GM12892 (cell line): ENCODE data around the gene SORCS1.

Source experiments
- DNase-seq: peaks from one replicate; pipeline ENCODE4 v3.0.0; 2011; ENCODE audit not compliant: insufficient read length
- FAIRE-seq: peaks from 2 replicates; lab custom pipeline; 2011; peaks lifted over from hg19 to GRCh38; lab: Jason Lieb, UNC
- POLR2A ChIP-seq: IDR thresholded peaks from 2 replicates; pipeline ENCODE4 v1.6.1; 2011; ENCODE audit warnings: low read depth, low read length, control low read depth
- POLR2AphosphoS5 ChIP-seq: IDR thresholded peaks from 2 replicates; pipeline ENCODE4 v1.6.1; 2011; ENCODE audit warnings: low read depth, low read length, control low read depth
- TAF1 ChIP-seq: IDR thresholded peaks from 2 replicates; pipeline ENCODE4 v1.6.1; 2011; ENCODE audit warnings: low read depth, mild to moderate bottlenecking, control low read depth, low read length, borderline replicate concordance

The SORCS1 gene

GRCh38 chr10:107103174-107104025 is 61.1 kb downstream of the SORCS1 start:
- DNase-seq, result no peak
- no peak for FAIRE-seq
- TF ChIP-seq POLR2AphosphoS5, result no peak
- no peak for TF ChIP-seq POLR2A
- no peak for TF ChIP-seq TAF1

- TF ChIP-seq TAF1 (no peak), POLR2AphosphoS5 (no peak), POLR2A (no peak)
- DNase-seq, result no peak
- no peak for FAIRE-seq
Measured at GRCh38 chr10:107098326-107098725, 66.2 kb downstream of the SORCS1 start.

DNA sequence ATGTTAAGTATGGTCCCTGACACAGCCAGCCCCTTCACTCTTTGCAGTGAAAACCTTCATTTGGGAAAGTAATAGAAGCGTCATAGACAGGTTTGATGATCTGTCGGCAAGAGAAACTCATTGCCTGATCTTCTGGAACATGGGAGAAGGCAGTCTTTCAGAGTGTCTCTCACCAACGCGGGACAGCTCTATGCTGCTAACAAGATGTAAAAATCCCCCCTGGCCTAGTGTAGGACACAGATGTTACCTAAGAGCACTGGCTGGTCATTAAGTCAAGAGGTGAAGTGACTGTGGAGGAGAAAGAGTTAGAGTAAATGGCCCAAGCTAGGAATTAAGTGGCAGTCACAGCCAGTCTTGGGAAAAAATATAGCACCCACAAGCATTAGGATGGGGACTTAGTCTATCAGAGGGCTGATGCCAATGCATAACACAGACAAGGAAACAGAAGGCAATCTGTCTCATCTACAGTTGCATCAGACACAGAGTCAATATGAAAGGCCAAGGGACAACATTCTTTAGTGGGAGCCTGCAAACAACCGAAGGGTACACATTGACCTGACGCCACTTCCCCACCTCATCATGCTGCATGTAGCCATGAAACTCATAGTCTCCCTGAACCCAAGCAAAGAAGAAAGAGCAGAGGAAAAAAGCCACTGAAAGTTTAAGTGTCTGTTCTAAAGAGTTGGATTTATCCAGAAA is 69.5 kb downstream of the SORCS1 start:
- DNase-seq (no peak), FAIRE-seq (no peak)
- TF ChIP-seq TAF1 (no peak), POLR2AphosphoS5 (no peak), POLR2A (no peak)

DNA sequence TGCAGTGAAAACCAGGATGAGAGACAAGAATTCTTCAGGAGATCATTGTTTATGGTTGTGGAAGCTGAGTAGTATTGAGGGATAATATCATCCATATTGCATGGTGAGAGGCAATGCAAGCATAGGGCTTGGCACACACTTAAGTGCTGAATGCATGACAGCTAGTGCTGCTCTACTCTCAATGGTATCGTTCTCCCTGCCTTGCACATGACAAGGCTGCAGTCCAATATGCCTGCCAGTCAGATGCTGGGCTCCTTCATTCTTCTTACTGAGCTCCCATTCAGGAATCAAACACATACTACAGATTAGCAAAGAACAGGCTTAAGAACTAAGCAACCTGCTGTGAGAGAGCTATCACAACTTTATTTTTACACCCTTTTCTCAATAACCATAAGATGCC is 72.2 kb downstream of the SORCS1 start:
- FAIRE-seq (no peak), DNase-seq (no peak)
- no peak for TF ChIP-seq POLR2AphosphoS5
- TF ChIP-seq POLR2A, result no peak

- DNase-seq (no peak), FAIRE-seq (no peak)
- TF ChIP-seq POLR2AphosphoS5, result no peak
- TF ChIP-seq TAF1, result no peak
- TF ChIP-seq POLR2A, result no peak
Measured at GRCh38 chr10:107091126-107091525, 73.4 kb downstream of the SORCS1 start.

GRCh38 chr10:107085665-107086525 is 78.6 kb downstream of the SORCS1 start:
- FAIRE-seq, result no peak
- TF ChIP-seq POLR2AphosphoS5 (no peak), TAF1 (no peak), POLR2A (no peak)

DNA sequence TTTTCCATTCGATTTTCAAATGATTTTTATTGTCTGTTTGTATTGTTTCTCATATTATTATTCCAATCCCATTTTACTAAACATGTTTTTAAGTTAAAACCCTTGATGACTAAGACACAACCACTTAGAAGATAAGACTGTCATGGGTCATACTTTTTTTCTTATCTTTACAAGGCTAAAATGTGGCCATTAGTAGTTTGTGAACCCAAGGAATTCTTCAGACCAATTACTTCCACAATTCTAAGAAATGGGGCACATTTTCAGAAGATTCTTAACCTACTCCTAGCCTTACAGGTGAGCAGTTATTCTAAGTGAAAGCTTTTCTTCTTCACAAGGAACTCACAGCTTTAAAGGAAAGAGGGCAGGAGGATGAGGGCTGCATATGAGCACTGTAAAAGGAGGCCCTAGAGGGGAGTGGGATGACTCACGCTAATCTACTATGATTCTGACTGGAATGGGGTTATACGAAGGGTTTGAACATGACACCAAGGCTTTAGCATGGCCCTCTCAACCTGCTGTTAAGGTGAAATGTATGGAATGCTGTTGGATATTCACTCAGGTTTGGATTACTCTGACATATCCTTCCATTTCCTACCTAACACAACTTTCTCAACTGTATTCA is 81.0 kb downstream of the SORCS1 start:
- no peak for FAIRE-seq
- TF ChIP-seq POLR2AphosphoS5 (no peak), POLR2A (no peak), TAF1 (no peak)
- no peak for DNase-seq

More at GRCh38 chr10:107085665-107086525, 78.6 kb downstream of the SORCS1 start:
- DNase-seq, result no peak

- FAIRE-seq (no peak), DNase-seq (no peak)
- no peak for TF ChIP-seq TAF1
- TF ChIP-seq POLR2A, result no peak
- TF ChIP-seq POLR2AphosphoS5, result no peak
Measured at GRCh38 chr10:107081644-107082043, 82.9 kb downstream of the SORCS1 start.

DNA sequence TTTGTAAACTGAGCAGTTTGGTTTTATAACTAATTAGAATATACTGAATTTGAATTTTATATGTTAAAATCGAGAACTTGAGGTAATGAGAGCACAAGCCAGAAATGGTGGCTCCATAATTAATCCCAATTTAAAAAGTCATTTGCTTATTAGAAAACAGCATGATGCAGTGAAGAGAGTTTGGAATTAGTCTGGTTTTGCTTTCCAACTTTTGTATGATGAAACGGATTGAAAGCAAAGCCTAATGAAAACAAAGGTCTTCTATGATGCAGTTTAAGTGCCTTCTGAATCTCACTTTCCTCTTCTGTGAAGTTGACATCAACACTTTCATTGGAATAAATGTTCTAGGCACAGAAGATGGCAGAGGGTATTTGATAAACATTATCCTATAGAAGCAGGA is 89.4 kb downstream of the SORCS1 start:
- no peak for FAIRE-seq
- DNase-seq, result no peak
- TF ChIP-seq POLR2A, result no peak
- TF ChIP-seq TAF1, result no peak
- no peak for TF ChIP-seq POLR2AphosphoS5

- FAIRE-seq (no peak), DNase-seq (no peak)
- TF ChIP-seq TAF1 (no peak), POLR2A (no peak), POLR2AphosphoS5 (no peak)
Measured at GRCh38 chr10:107072786-107073185, 91.7 kb downstream of the SORCS1 start.

DNA sequence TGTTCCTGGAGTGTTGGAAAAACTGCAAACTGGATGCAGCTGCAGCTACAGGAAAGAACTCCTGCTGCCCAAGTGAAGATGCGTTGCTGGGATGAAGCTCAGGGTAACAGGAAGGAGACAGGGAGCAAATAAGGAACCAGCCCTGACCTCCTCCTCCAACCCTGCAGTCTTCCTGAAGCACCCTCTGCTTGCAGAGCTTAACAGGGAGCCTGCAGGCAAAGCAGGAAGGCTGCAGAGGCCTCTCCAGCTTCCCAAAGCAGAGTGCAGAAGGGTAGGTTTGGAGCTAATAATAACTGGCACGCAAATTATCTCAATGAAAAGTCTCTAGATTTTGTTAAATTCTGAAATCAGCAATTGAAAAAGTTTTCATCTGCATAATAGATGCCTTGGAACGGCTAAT is 92.5 kb downstream of the SORCS1 start:
- FAIRE-seq (no peak), DNase-seq (no peak)
- no peak for TF ChIP-seq POLR2AphosphoS5
- TF ChIP-seq POLR2A, result no peak
- no peak for TF ChIP-seq TAF1
